Measurements from ENCODE around the gene DBX2.
"Not testable (repeated sequence)": the region's sequence is repeated elsewhere in the genome, so short reads cannot be mapped to it uniquely, and the experiment has no call there.

The DBX2 gene

GRCh38 chr12:45050751-45051571, at the start of gene DBX2:
Gene DBX2 (minus strand): TSS chr12:45051099. CDS start chr12:45050927, 172 bp downstream.
- no peak for DNase-seq (ENCODE audit: low read depth)

GRCh38 chr12:45098766-45099165, 47.9 kb upstream of the DBX2 start:
- DNase-seq (ENCODE audit: low read depth) = no peak

GRCh38 chr12:45095417-45095816, 44.5 kb upstream of the DBX2 start:
- not testable (repeated sequence) for DNase-seq (ENCODE audit: low read depth)

GRCh38 chr12:45093051-45093450, 42.2 kb upstream of the DBX2 start:
- no peak for DNase-seq (ENCODE audit: low read depth)

GRCh38 chr12:45089411-45090075, 38.6 kb upstream of the DBX2 start:
- no peak for DNase-seq (ENCODE audit: low read depth)

GRCh38 chr12:45088608-45089007, 37.7 kb upstream of the DBX2 start:
- no peak for DNase-seq (ENCODE audit: low read depth)

GRCh38 chr12:45084248-45084647, 33.3 kb upstream of the DBX2 start:
- DNase-seq (ENCODE audit: low read depth) = not testable (repeated sequence)

GRCh38 chr12:45077251-45077650, 26.4 kb upstream of the DBX2 start:
- no peak for DNase-seq (ENCODE audit: low read depth)

GRCh38 chr12:45076417-45077026, 25.6 kb upstream of the DBX2 start:
- no peak for DNase-seq (ENCODE audit: low read depth)

- no peak for DNase-seq (ENCODE audit: low read depth)
These were observed 24.8 kb upstream of the DBX2 start for GRCh38 chr12:45075587-45076282.

GRCh38 chr12:45065125-45065626, 14.3 kb upstream of the DBX2 start:
- DNase-seq (ENCODE audit: low read depth) = no peak

GRCh38 chr12:45060976-45061375, 10.1 kb upstream of the DBX2 start:
- no peak for DNase-seq (ENCODE audit: low read depth)

GRCh38 chr12:45051572-45052125, 750 bp upstream of the DBX2 start:
- no peak for DNase-seq (ENCODE audit: low read depth)

GRCh38 chr12:45049912-45050750, 768 bp downstream of the DBX2 start:
- no peak for DNase-seq (ENCODE audit: low read depth)

GRCh38 chr12:45042599-45042998, 8.3 kb downstream of the DBX2 start:
- no peak for DNase-seq (ENCODE audit: low read depth)

- no peak for DNase-seq (ENCODE audit: low read depth)
These were observed 9.9 kb downstream of the DBX2 start for GRCh38 chr12:45040977-45041376.

GRCh38 chr12:45039757-45040156, 11.1 kb downstream of the DBX2 start:
- no peak for DNase-seq (ENCODE audit: low read depth)

- no peak for DNase-seq (ENCODE audit: low read depth)
These were observed 16.0 kb downstream of the DBX2 start for GRCh38 chr12:45034861-45035265.

GRCh38 chr12:45017916-45018315, 33.0 kb downstream of the DBX2 start:
- DNase-seq (ENCODE audit: low read depth) = no peak

- no peak for DNase-seq (ENCODE audit: low read depth)
These were observed 36.5 kb downstream of the DBX2 start for GRCh38 chr12:45014396-45014795.

GRCh38 chr12:45012749-45013148, 38.1 kb downstream of the DBX2 start:
- DNase-seq (ENCODE audit: low read depth) = no peak
